Amniotic epithelial cell (primary cell): ENCODE results near the gene MRAP2.
"Not testable (repeated sequence)": the region's sequence is repeated elsewhere in the genome, so short reads cannot be mapped to it uniquely, and the experiment has no call there.

Experiments
- DNase-seq: peaks from one replicate; pipeline ENCODE4 v3.0.0-alpha.2; 2010; ENCODE audit warnings: low read depth

Gene MRAP2

DNA sequence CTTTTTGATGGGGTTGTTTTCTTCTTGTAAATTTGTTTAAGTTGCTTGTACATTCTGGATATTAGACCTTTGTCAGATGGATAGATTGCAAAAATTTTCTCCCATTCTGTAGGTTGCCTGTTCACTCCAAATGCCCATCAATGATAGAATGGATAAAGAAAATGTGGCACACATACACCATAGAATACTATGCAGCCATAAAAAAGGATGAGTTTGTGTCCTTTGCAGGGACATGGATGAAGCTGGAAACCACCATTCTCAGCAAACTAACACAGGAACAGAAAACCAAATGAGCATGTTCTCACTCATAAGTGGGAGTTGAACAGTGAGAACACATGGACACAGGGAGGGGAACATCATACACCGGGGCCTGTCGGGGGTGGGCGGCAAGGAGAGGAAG is 1.6 kb upstream of the MRAP2 start:
- DNase-seq: not testable (repeated sequence)

DNA sequence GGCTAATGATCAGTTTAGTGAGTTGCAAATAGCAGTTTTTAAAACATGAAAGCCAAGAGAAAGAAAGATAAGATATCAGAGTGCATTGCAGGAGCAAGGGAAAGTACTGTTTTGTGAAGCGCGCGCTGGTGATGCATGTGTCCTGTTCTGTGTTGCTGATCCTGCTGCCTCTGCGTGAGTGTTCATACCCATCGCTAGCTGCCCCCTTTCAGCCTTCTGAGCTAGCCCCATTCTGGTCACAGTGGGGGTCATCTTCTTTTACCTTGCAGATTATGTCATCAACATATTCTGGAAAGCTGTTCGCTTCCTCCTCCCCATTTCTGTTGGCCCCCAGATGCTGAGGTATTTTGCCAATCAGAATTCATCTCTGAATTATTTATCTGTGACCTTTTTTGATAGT is 1.9 kb downstream of the MRAP2 start:
- DNase-seq: no peak

DNA sequence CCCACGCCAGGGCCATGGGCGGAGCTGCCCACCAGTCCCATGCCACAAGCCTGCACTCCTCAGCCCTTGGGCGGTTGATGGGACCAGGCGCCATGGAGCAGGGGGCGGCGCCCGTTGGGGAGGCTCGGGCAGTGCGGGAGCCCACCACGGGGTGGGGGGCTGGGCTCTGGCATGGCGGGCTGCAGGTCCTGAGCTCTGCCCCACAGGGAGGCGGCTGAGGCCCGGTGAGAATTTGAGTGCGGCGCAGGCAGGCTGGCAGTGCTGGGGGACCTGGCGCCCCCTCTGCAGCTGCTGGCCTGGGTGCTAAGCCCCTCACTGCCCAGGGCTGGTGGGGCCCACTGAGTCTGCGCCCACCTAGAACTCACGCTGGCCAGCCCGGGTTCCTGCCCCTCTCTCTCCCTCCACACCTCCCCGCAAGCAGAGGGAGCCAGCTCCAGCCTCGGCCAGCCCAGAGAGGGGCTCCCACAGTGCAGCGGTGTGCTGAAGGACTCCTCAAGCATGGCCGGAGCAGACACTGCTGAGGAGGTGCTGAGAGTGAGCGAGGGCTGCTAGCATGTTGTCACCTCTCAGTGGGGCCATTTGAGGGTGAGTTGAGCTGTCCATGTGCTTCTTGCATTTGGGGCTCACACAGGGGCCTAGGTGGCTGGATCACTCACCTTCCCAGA is 4.0 kb downstream of the MRAP2 start:
- DNase-seq: no peak

DNA sequence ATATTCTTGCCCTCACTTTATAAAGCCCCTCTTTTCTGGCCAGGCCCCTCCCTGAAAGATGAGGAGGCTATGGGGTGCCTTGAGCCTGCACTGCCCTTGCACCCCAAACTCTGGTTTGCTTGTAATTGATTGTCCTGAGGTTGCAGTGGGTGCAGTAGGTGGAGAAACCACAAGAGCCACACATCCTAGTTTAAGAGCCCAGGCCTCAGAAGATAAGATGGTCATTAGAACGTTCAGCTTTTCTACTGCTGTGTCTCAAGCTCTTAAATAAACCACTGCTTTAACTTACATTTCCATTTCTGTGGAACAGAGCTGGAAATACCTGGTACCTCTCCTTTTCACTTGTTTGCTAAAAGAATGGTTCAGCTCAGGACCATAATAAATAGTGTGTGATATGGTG is 9.0 kb downstream of the MRAP2 start:
- no peak for DNase-seq

DNA sequence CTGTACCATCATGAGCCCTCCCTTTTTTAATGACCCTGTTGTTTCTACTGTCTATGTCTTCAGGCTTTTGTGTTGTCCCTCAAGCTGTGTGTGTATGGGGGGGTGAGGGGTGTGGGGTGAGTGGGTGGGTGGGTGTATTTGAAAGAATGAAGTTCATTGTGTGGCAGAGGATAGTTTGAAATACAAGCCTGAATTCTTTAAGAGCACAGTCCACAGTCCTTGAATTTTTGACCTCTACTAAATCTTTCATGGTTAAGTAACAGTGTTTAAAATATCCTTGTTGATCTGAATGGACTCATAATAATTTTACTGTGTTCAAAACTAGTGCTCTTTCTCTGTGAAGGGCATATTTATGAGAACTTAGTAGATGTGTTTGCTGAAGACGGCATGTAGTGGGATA is 10.0 kb downstream of the MRAP2 start:
- DNase-seq: no peak

DNA sequence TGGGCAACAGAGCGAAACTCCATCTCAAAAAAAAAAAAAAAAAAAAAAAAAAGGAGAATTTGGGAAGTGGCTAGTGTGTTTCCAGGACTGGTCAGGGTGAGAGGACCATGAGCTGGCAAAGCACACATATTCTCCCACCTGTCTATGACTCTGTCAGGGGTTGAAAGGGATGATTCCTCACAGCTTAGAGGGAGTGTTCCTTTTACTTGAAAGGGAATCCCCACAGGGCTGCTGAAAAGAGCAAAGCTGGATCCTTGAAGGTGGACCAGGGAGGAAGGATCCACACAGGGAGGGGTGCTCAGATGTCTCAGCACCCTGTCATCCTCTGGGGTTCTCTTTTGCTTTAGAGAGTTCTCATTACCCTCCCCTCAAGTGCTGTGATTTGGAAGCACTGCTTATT is 13.2 kb downstream of the MRAP2 start:
- DNase-seq: no peak

DNA sequence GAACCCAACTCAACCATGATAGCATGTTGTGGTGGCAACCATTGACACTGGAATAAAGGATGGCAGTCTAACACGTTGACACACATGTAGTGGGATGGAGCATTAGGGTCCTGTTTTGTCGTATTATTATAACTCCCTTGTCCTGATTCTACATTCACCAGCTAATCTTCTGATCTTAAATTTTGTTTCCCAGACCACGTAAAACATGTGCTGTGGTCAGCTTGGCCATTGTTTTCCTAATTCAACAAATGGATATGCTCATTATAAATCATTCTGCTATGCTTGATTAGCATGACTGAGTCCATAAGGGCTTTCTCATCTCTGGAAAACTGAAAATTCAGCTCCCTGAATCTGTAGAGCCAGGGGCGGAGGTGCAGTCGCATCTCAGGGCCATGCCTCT is 15.0 kb downstream of the MRAP2 start:
- DNase-seq: no peak

DNA sequence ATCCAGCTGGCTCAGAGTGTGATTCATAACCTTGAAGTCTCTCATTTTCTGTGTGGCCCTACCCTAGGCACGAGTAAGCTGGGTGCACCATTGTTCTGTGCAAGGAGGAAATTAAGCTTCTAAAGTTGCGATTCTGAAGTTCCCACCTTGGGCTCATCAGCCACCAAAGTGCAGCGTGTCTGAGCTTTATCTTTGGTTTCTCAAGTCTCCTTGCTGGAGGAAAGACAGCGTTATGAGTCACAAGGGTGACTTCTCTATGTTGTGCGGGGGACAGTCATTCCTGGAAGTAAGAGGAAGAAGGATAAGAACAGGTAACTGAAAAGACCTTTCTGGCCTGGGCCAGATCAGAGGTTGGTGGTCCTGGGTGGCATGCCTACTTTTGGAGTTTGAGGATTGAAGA is 16.8 kb downstream of the MRAP2 start:
- no peak for DNase-seq

DNA sequence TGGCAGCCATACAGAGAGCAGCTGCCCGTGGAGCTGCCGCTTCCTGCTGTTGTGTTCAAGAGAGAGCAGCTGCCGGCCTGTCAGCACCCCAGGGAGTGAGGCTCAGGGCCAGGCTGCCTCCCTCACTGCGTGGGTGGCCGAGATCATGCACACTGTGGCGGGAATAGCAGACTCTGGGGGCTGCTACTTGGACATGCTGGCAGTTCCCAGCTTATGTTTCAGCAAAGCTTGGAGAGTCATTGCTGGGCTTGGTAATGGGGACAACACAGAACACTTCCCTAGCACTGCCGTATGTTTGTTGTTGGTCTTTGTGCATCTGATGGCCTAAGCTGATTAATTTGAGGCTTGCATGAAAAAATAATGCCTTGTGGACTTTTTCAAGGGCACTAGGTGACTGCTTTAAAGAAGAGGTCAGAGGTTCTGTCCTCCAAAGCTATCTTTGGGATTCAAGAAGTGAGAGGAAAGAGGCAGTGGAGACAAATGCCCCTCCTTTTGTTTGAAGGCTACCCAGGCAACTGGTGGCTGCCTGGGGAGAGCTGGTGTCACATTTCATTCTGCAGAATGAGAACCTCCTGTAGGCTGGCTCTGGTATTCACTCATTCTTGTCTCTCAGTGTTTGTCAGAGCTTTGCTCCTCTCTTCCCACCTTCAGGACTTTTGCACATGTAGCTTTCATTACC is 18.8 kb downstream of the MRAP2 start:
- DNase-seq: peak; percentile 10

DNA sequence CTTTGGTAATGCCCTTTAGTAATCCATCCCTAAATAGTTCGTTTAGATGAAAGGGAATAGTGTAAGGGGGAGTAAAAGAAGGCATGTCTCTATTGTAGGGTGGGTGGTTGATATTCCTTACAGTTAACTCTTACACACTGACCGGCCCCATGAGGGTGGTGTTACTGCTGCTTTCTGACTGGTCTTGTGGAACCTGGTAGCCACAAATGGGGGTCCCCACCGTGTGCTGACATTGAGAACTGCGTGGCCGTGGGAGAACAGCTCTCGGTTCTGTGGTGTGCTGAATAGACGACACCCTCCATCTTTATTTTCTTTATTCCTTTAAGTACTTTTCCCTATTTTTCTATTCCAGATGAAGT is 19.3 kb downstream of the MRAP2 start:
- no peak for DNase-seq

DNA sequence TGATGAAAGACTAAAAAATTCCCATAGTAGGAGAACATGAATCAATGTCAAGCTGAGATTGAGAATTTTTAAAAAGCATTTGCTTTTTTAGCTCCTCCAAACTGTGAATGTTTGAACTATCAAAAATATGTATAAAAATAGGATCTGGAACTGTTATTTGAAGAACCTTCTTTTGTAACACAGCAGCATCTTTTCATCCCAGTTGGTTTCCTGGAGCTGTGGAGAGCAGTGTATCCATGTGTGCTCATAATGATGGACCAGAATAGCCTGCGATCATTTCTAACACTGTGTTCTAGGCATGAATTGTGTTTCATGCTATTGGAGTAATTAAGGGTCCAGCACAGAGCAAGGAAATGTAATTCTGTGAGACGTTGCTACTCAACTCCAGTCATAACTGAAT is 22.1 kb downstream of the MRAP2 start:
- DNase-seq: no peak

DNA sequence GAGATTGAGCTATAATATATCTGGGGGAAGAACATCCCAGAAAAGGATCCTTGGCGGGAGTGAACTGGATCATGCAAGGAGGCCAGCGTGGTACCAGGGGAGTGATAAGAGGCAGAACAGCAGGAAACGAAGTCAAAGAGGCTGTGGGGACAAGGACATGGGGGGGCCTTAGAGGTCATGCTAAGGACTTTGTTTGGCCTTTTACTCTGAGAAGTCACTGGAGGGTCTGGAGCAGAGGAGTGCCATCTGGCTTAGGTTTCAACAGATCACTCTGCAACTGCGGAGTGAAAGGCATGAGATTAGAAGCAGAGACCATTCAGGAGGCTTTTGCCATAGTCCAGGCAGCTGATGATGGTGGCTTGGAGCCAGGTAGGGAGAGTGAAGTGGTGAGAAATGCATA is 24.3 kb downstream of the MRAP2 start:
- DNase-seq: no peak

DNA sequence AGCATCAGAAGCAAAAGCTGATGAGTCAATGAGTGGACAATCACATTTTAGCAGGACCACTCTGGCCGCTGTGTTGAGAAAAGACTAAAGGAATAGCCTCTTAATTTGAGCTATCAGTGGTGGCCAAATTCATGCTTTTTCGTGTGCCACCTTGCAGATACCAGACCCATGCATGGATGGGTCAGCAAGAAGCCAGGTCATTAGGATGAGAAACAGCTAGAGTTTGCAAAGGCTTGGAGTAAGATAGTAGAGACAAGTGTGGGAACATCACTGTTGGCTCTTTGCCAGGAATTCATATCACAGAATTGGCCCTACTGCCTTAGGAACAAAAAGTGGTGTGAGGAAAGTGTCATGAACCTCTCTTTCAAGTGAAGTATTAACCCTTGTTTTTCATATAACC is 25.5 kb downstream of the MRAP2 start:
- DNase-seq: no peak

DNA sequence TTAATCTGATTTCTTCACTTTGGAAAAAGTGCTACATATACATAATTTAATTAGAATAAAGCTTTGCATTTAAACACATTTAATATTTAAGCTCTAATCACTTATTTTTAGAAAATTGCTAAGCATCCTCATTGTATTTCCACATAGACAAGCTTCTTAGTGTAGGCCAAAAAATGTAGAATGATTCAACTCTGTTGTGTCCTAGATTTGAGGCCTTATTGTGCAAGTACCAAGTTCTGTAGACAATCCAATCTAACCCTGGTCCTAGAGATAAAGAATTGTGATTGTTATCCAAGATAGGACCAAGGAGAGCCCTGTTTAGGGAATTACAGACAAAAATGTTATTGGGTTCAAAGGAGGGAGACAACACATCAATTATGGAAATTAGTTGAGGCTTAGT is 27.6 kb downstream of the MRAP2 start:
- peak; percentile 30 for DNase-seq

DNA sequence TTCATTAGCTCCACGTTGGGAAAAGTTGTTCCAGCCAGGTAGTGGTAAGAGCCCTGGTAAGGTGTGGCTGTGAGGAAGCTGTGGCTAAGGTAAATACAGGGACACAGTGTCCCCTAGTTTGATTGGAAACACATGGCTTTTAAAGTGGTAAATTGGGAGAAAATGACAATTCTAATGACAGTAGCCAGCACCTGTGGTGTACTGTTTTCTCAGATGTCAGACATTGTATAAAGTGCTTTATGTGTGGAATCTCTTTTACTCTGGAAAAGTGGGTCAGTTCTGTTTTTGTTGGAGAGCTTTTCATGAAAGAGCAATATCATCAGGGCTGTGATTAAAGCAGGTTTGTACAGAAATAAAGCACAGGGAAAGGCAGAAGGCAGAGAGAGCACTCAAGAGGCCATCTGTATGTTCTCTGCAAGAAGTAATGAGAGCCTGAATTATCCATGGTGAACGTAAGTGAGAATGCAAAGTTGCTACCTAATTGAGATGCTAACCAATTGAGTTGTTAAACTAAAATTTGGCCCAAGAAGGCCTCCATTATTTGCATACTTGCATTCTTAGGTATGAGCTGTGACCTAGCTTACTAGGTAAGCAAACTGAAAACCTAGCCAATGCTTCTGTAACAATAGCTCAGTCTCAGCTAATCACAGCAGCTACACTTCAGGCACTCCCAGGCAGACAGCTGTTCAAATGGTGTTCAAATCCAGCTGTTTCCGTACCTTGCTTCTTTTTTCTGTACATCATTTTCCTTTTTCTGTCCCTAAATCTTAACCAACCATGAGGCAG is 28.2 kb downstream of the MRAP2 start:
- DNase-seq: no peak

DNA sequence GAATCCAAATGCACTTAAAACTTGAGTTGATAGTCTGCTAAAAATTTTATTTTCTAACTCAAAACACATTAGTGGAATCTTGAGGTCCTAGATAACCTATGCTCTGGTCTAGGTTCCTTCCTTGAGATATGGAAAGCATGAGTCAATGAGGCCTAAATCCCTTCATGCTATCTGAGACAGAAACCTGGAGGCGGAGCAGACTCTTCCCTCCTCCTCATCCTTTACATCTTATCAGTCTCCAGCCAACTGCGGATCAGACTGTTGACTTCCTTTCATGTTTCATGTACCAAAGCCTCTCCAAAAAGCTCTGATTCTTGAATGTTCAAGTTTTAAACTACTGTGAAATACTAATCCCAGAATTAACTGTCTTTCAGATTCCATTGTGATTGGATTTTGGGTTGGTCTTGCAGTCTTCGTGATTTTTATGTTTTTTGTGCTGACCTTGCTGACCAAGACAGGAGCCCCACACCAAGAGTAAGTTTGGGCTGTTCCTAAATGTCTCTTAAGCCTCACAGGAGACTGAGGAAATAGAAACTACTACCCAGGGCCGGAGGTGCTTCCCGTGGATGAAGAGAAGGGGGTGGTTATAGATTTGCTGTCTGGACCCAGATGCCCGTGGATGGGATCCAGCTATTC is 29.1 kb downstream of the MRAP2 start:
- peak; percentile 32 for DNase-seq

DNA sequence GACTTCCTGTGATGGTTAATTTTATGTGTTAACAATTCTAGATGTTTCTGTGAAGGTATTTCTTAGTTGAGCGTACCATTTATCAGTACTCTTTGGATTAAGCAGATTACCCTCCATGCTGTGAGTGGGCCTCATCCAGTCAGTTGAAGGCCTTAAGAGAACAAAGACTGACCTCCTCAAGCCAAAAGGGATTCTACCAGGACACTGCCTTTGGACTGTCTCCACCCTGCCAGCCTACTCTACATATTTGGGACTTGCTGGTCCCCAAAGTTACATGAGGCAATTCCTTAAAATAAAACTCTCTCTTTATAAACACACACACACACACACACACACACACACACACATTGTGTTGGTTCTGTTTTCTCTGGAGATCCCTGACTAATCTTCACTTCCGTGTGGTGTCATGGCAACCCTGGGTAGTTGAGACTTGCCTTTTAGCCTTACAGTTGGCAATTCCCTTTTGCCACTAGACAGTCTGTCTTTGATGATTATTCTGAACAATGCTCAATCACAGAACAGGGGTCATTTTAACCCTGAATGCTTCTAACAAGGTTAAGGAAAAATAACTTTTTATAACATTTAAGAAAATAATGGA is 32.2 kb downstream of the MRAP2 start:
- DNase-seq: peak; percentile 20

DNA sequence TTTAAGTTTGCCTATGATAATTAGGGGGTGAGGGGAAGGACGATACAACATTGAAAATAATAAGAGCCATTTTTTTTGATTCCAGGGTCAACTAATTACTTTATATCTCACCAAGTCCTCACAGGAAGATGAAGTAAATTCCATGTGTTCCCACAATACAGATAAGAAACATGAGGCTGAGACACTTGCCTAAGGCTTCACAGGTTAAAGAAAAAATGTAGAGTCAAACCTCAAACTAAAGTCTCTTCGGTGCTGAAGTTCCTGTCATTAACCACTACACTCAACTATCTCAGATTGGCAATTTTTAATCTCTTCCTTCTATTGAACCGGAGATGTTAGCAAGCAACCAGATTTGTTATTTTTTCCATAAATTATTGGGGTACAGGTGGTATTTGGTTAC is 33.0 kb downstream of the MRAP2 start:
- DNase-seq: peak; percentile 4

DNA sequence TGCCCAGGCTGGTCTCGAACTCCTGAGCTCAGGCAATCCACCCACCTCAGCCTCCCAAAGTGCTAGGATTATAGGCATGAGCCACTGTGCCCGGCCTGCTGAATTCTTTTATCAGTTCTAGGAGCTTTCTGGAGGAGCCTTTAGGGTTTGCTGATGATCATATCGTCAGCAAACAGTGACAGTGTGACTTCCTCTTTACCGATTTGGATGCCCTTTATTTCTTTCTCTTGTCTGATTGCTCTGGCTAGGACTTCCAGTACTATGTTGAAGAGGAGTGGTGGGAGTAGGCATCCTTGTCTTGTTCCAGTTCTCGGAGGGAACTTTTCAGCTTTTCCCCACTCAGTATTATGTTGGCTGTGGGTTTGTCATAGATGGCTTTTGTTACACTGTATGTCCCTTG is 35.3 kb downstream of the MRAP2 start:
- not testable (repeated sequence) for DNase-seq

DNA sequence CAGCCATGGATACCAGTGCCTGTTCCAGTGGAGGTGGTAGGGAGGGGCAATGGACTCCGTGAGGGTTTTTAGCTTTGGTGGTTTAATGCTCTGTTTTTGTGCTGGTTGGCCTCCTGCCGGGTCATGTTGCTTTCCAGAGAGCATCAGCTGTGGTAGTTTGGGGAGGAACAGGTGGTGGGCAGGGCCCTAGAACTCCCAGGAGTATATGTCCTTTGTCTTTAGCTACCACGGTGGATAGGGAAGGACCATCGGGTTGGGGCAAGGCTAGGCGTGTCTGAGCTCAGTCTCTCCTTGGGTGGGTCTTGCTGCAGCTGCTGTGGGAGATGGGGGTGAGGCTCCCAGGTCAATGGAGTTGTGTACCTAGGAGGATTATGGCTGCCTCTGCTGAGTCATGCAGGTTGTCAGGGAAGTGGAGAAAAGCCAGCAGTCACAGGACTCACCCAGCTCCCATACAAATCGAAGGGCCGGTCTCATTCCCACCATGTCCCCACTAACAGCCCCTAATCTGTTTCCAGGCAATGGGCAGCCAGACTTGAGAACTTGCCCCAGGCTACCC is 38.9 kb downstream of the MRAP2 start:
- DNase-seq: no peak

DNA sequence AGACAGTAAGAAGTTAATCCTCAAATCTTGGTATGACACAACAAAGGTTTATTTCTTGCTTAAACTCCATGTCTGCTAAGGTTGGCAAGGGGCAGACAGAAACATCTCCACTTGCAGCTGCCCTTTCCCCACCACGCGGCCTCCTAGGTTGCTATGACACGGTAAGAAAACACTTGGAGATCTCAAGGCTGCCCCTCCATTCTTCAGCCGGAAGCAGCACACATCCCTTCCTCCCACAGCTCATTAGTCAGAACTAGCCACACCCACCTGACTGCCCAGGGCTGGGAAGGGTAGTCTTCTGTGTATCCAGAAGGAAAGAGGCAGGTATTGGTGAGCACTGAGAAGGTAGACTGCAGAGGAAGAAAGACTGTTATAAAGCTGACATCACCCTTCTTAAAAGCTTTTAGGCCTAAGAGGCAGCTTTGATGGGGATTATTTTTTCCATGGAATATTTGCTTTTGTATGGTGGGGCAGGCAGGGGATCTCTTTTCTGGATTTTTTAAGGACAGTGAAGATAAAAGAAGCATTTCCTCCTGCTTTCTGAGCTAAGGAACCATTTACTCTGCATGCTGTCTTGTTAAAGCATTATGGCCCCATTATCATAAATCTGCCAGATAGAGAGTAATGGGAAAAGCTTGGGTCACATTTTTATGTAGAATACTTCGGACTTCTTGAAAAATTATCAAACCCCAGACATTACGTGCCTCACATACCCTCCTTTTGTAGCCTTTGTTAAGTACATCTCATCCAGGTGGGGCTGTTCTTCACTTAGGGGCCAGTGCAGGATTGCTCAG is 41.6 kb downstream of the MRAP2 start:
- peak; percentile 59 for DNase-seq
